Dedifferentiated amniotic fluid mesenchymal stem cell (primary cell): ENCODE measurements around the gene PPIF.
A peak's percentile ranks its signal among the peaks of the same experiment; 100 is the strongest.

Source experiments
- DNase-seq: peaks from one replicate; pipeline ENCODE4 v3.0.0-alpha.2; 2016; ENCODE audit errors: extremely low spot score

PPIF gene

DNA sequence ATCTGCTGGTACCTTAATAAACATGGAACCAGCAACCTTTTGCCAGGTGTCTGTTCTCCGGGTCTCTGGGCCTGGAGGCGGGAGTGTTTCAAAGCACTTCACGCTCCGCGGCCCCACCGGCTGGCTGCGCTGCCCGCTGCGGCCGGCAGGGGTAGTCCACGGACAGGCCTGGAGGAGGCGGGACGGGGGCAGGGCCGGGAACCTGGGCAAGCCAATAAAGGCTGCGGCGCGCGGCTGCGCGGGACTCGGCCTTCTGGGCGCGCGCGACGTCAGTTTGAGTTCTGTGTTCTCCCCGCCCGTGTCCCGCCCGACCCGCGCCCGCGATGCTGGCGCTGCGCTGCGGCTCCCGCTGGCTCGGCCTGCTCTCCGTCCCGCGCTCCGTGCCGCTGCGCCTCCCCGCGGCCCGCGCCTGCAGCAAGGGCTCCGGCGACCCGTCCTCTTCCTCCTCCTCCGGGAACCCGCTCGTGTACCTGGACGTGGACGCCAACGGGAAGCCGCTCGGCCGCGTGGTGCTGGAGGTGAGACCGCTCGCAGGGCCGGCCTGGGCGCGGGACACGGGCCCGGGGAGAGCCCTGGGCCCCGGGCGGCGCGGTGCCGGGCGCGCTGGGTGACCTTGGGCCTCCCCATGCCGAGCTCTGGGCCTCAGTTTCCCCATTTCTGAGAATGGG is at the start of gene PPIF:
TSS of gene PPIF (plus strand) at position 244 of the 668 bp plus-strand sequence. CDS start at position 324, 80 bp downstream.
- DNase-seq, result peak; percentile 89

DNA sequence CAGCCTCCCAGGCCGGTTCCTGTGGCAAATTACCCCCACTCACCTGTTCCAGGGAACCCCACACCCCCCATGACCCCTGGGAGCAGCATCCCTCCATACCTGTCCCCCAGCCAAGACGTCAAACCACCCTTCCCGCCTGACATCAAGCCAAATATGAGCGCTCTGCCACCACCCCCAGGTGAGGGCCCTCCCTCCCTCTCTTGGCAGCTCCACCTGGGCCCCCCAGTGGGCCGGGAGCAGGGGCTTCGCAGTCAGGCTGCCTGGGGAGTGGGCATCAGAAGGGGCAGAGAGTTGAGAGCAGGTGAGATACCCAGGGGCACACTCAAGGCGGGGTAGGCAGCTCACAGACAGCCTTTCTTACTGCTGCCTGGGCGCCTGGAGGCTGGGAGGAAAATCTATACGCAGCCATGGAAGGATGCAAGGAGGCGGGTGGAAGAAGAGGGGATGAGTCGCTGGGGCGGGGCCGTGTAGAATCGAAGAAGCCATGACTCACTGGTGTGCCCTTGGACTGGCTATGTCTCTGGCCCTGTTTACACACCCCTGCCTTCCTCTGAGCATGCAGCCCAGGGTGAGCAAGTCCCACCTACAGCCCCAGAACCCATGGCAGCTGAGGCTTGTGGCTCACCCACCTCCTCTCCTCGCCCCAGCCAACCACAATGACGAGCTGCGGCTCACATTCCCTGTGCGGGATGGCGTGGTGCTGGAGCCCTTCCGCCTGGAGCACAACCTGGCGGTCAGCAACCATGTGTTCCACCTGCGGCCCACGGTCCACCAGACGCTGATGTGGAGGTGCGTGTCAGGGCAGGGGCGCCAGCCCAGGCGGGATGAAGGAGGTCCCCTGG is 48.6 kb upstream of the PPIF start:
- peak; percentile 94 for DNase-seq

DNA sequence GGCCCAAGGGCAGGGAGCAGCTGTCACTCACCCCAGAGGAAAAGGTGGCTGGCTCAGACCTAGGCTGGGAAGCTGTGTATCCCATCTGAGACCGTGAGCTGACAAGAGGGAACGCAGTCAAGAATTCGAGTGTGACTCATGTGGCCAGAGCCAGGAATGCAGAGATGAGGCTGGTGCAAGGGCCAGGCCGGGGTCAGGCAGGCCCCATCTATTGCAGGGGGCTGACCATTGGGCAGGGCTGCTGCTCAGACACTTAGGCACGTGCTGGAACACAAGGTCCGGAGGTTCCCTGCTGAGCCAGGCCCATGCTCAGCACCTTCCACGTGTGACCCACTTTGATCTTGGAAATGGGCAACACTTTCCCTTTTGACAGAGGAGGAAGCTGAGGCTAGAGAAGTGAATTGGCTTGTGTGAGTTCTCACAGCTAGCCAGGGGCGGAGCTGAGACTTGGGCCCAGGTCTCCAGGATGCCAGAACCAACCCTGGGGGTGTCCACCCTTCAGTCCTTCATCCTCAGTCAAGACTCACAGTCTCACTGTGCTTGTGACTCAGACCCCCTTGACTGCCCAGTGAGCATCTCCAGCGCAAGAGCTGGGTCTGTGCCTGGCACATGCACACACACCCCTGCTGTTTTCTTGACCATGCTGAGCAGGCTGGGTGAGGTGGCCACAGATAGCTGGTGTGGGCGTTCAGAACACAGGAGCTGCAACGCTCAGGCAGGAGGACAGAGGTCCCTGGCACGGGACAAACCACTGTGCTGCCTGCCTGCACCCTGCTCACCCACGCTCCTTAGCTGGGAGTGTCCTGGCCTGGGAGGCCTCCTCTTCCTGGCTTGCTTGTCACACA is 47.6 kb upstream of the PPIF start:
- DNase-seq, result peak; percentile 53

GRCh38 chr10:79300711-79301110 is 46.6 kb upstream of the PPIF start:
- no peak for DNase-seq

- no peak for DNase-seq
Observed at GRCh38 chr10:79301754-79302530, 45.3 kb upstream of the PPIF start.

- no peak for DNase-seq
Observed at GRCh38 chr10:79303631-79304478, 43.4 kb upstream of the PPIF start.

GRCh38 chr10:79304479-79305087 is 42.7 kb upstream of the PPIF start:
- no peak for DNase-seq

DNA sequence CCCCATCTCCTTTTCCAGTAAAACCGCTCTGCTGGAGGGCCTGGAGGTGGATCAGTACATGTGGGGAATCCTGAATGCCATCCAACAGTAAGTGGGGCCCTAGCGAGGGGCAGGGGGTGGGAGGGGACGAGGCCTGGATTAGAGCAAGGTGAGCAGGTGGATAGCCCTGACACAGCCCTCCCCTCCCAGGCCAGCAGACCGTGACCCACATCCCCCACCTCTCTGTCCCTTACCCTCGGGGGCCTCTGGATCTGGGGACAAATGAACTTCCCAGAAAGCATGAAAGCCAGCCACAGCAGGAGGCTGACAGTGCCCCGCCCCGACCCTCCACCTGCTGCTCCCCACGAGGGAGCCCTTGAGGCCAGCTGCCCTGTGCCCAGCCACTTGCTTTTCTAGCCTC is 41.8 kb upstream of the PPIF start:
- DNase-seq, result no peak

DNA sequence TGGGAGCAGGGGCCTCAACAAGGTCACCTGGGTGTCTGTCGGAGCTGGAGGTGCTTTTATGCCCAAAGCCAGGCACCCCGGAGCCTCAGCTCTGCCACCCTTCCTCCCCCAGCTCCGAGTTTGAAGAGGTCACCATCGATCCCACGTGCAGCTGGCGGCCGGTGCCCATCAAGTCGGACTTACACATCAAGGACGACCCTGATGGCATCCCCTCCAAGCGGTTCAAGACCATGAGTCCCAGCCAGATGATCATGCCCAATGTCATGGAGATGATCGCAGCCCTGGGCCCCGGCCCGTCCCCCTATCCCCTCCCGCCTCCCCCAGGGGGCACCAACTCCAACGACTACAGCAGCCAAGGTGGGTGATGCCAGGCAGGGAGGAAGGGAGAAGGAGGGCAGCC is 41.3 kb upstream of the PPIF start:
- no peak for DNase-seq

DNA sequence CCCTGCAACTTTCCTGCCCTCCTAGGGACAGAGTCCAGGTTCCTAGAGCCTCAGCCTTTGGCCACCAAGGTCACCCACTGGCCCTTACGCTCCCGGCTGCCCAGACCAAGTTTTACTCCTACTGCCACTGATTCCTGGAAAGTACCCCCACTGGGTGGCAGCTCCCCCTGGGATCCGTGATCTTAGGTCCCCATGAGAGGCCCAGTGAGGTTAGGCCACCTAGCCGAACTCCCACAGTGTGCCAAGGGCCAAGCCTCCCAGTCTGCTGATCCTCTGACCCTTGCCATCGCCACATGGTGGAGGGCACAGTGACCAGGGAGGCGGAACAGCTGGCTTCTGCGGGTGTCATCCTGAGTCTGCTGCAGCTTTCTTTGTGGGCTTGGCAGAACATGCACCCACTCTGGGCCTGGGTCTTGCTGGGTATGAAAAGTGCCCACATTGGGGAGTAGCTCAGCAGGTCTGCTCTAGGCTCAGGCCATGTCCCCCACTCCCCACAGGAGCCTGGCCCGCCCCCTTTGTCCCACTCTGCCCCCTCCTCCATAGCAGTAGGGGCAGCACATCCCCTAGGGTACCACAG is 40.5 kb upstream of the PPIF start:
- no peak for DNase-seq

DNA sequence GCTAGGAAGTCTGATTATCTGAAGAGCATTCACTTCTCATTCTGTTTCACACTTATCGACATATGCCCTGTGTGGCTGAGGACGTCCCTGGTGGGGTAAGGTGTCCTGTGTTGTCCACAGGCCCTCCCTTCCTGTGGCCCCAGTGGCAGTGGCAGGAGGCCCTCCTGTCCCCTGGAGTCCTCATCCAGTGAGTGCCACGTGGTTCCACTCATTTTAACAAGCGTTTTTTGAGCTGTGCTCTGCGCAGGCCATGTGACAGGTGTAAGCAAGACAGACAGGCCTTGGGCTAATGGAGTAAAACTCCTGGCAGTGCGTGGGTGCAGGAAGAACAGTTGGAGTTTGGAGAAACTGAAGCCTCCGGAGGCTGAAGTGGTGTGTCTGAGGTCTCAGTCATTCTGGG is 39.3 kb upstream of the PPIF start:
- no peak for DNase-seq

GRCh38 chr10:79308969-79309665 is 38.2 kb upstream of the PPIF start:
- DNase-seq, result no peak

- DNase-seq, result no peak
Observed at GRCh38 chr10:79310200-79310865, 36.9 kb upstream of the PPIF start.

GRCh38 chr10:79310911-79311573 is 36.2 kb upstream of the PPIF start:
- DNase-seq, result no peak

DNA sequence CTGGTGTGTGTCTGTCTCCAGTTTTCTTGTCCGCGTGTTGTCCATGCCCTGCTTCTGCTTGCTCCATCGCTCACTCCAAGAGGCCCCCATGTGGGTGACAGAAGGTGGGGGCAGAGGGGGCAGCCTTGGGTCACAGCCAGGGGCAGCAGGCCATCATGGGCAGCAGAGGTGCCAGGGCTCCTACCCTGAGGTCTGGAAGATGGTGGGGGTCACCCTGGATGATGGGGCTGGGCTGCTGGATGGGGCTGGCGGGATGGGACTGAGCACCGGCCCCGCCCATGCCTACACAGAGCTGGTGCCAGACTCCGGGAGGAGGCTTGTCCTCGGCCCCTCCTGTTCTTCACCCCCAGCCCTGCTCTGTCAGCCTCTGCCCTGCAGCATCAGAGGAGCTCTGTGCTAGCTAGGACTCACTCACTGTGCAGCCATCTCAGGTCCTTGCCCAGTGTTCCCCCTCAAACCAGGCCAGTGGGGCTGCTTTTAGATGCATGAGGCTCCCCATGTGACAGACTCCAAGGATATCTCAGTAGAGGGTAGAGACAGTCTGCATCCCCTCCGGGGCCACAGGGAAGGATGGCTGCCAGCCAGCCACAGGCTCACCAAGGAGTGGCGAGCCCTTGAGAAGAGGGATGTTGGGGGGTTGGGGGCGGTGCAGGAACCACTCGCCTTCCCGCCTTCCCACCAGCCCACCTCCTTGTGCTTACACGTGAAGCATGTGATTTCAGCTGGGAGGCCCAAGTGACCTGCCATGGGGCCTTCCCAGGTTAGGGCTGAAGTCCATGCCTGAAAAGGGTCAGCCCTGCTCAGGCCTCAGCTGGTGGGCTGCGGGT is 35.5 kb upstream of the PPIF start:
- DNase-seq, result no peak

- DNase-seq, result no peak
Observed at GRCh38 chr10:79312601-79313187, 34.6 kb upstream of the PPIF start.

DNA sequence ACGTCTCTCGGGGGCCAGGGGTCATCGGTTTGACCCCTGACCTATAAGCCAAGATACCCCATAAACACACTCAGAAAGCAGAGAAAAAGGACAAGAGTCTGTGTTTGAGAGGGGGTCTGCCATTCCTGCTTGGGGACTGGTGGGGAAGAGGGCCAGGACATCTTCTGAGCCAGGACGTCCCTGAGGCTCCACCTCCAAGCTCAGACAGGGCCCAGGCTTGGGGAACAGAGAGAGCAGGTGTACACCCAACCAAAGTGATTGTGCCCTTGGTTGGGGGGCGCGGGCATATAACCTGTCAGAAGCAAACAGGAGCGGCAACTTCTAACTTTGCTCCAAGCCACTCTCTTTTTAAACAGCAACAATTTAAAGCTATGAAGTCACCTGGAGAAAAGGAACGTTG is 33.9 kb upstream of the PPIF start:
- DNase-seq, result no peak
